Pancreas (tissue), 10 donors: ENCODE results near the gene PWWP2A. TPM values are rescaled to one million over a fixed set of nuclear protein-coding genes. Genes with fewer than 3 reads are reported as not detected.
"Not testable (repeated sequence)": the region's sequence is repeated elsewhere in the genome, so short reads cannot be mapped to it uniquely, and the experiment has no call there.

Experiments
- ATAC-seq, 4 donors: fragments of 200-7000 bp; cut with Tn5 transposase; one replicate each; pipeline versions ENCODE4 v1.8.0 to v1.9.1; 2020; ENCODE audit warnings: mild to moderate bottlenecking in 4 of 4, moderate library complexity in 4 of 4
- DNase-seq, 6 donors: peaks; one replicate each; pipeline ENCODE4 v3.0.0-alpha.2; 2020
- FAIRE-seq: peaks from 2 replicates; lab custom pipeline; 2012; peaks lifted over from hg19 to GRCh38; lab: Jason Lieb, UNC
- H3K27ac ChIP-seq, 4 donors: fragments of 200-600 bp; sonication (generic); 1 replicate in 3 of 4; 2 replicates in 1 of 4; pipeline versions ENCODE4 v1.5.0 to v1.8.0; 2020
- H3K27me3 ChIP-seq, 4 donors: fragments of 200-600 bp; one replicate each; pipeline ENCODE4 v1.8.0; 2021
- H3K36me3 ChIP-seq, 3 donors: fragments of 200-600 bp; sonication (generic) in 1 of 3; one replicate each; pipeline versions ENCODE4 v1.5.0 to v1.8.0; 2020 to 2021
- H3K4me1 ChIP-seq, 3 donors: fragments of 200-600 bp; one replicate each; pipeline ENCODE4 v1.8.0; 2021
- H3K4me3 ChIP-seq, 4 donors: fragments of 200-600 bp; sonication (generic) in 2 of 4; one replicate each; pipeline versions ENCODE4 v1.5.0 to v1.8.0; 2020 to 2021
- H3K9me3 ChIP-seq, 4 donors: fragments of 200-600 bp; one replicate each; pipeline ENCODE4 v1.8.0; 2021
- WGBS, 2 donors: extraction: QIAGEN DNeasy Blood & Tissue Kit; methylation state at CpG; one replicate each; pipeline ENCODE4 v1.1.7; 2013; 5-methylcytosine and 5-hydroxymethylcytosine counted together
- intact Hi-C, 3 donors: fragments of 100-400 bp; cut with DNase I; formaldehyde crosslinking; loops; one replicate each; pipeline versions ENCODE4 v1.11.1 to v1.14.2; 2022
- polyA plus RNA-seq, 2 donors: library from polyadenylated mRNA; stranded (reverse); fragments of 200-250 nt; gene quantifications; one replicate each; pipeline ENCODE4 v1.2.3, GENCODE V29; 2013
- total RNA-seq, 6 donors: library from RNA; stranded (reverse); fragmentation: NEBNext Ultra II Directional in 4 of 6; extraction: Animal tissue kit (Norgen Biotek cat#: 25700) in 4 of 6; gene quantifications; one replicate each; pipeline versions ENCODE4 v1.2.1 to v1.2.4, GENCODE V29; 2021 to 2023
- TF ChIP-seq, protein P1 (sequence below), 4 donors: fragments of 200-600 bp; sonication (generic) in 3 of 4; IDR thresholded peaks; one replicate each; pipeline versions ENCODE4 v1.5.0 to v1.8.0; 2021; ENCODE audit warnings: antibody characterized with exemption in 4 of 4
- donor health status: healthy with polysubstance abuse.
- donor health status: DM: no; HTN: no; CAD: no; lungs with moderate emphysema.
- donor health status: DM: no; HTN: no; CAD: no.
- donor health status: control.
- donor health status: control.
- donor health status: Bipolar disorder and iron deficiency.
- donor health status: DM: yes; HTN: yes; CAD: no.
- donor health status: DM: no; HTN: no; CAD: no.
- donor health status: DM: no; HTN: no; CAD: no.
- donor health status: DM: yes; HTN: yes; CAD: no.

The PWWP2A gene
- total and polyA plus RNA-seq, 8 donors = 7.9 to 14.5 (median 10.2) TPM

DNA sequence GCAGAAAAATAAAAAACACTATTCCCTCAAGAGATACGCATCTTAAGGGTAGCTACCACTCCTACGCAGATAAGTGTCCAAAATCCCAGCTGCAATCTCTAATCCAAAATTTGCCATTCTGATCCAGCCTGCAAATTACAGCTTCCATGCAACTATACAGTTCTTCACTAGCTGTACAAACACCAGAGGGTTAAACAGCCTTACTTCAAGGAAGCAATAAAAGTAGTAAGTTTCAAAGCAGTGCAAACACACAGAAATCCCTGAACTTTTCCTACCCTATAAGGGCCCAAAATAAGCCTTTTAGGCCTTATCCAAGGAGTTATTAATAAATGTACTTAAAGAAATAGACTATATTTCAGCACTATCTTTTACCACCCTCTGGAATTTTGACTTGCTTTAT is 39.5 kb downstream of the PWWP2A start:
- H3K27me3 ChIP-seq = no peaks in the 10 kb centered on the region
- H3K27ac ChIP-seq = no peak overlapping the region
- H3K36me3 ChIP-seq = no peaks in the 10 kb centered on the region
- TF ChIP-seq, protein P1, sequence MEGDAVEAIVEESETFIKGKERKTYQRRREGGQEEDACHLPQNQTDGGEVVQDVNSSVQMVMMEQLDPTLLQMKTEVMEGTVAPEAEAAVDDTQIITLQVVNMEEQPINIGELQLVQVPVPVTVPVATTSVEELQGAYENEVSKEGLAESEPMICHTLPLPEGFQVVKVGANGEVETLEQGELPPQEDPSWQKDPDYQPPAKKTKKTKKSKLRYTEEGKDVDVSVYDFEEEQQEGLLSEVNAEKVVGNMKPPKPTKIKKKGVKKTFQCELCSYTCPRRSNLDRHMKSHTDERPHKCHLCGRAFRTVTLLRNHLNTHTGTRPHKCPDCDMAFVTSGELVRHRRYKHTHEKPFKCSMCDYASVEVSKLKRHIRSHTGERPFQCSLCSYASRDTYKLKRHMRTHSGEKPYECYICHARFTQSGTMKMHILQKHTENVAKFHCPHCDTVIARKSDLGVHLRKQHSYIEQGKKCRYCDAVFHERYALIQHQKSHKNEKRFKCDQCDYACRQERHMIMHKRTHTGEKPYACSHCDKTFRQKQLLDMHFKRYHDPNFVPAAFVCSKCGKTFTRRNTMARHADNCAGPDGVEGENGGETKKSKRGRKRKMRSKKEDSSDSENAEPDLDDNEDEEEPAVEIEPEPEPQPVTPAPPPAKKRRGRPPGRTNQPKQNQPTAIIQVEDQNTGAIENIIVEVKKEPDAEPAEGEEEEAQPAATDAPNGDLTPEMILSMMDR (IDR thresholded peaks at IDR 0.05) = no peak
- H3K4me3 ChIP-seq = no peak overlapping the region
- WGBS, 2 donors = 94 to 98% methylated on average over 2 of the region's 2 CpGs
- no peak for DNase-seq
- no peak for ATAC-seq
- peaks cover 0 to 4% (median 0%) of the 10 kb centered on the region in 3 donors for H3K4me1 ChIP-seq
- H3K9me3 ChIP-seq = no peaks in the 10 kb centered on the region
- intact Hi-C loops = no loop called here
- FAIRE-seq = no peak

DNA sequence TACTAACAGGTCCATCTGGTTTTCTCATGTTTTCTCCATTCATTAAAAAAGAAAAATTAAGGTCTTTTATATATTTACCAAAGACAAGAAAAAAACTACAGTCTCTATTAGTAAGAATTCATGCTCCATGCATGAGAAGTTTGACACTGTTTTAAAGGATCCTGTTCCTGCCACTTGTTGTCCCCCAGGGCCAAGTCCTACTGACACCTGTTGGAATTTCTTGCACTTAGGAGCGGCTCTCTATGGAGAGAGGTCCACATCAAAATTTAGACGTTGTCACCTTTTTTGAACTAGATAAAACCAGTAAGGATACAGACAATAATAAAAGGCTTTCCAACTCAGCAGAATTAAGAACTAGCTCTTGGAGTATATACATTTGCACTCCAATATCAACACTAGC is 42.3 kb downstream of the PWWP2A start:
- intact Hi-C loops = no loop called here
- 67 to 72% methylated on average over 2 of the region's 2 CpGs for WGBS, 2 donors

DNA sequence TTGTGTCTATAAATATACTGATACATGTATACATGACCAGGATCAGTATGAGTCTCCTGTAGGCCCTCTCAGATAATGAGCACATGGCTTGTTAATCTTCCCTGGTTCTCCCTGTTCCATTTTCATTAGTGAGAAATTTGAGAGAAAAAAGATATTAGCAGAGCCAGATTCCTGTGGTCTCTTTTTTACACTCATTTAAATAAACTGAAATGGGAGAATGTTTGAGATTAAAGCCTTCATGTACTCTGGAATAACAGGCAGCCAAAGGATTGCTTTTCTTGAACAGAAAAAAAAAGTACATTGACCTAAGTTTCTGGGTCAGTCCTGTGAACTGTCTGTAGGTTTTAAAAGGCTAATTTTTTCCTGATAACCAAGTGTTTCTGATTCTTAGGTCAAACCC is 44.2 kb downstream of the PWWP2A start:
- TF ChIP-seq, protein P1 (IDR thresholded peaks at IDR 0.05) = no peak
- H3K27ac ChIP-seq = no peak overlapping the region
- intact Hi-C loops = no loop called here
- FAIRE-seq (no peak), ATAC-seq (no peak), DNase-seq (no peak)
- H3K4me1 ChIP-seq = no peaks in the 10 kb centered on the region
- no peak overlapping the region for H3K4me3 ChIP-seq
- H3K27me3 ChIP-seq = no peaks in the 10 kb centered on the region
- no peaks in the 10 kb centered on the region for H3K36me3 ChIP-seq
- no peaks in the 10 kb centered on the region for H3K9me3 ChIP-seq

More for the DNA sequence above, 42.3 kb downstream of the PWWP2A start:
- H3K4me3 ChIP-seq = no peak overlapping the region
- no peaks in the 10 kb centered on the region for H3K36me3 ChIP-seq
- TF ChIP-seq, protein P1 (IDR thresholded peaks at IDR 0.05) = no peak
- FAIRE-seq (no peak), DNase-seq (no peak), ATAC-seq (no peak)
- H3K27ac ChIP-seq = no peak overlapping the region
- H3K9me3 ChIP-seq = no peaks in the 10 kb centered on the region
- no peaks in the 10 kb centered on the region for H3K27me3 ChIP-seq
- no peaks in the 10 kb centered on the region for H3K4me1 ChIP-seq

DNA sequence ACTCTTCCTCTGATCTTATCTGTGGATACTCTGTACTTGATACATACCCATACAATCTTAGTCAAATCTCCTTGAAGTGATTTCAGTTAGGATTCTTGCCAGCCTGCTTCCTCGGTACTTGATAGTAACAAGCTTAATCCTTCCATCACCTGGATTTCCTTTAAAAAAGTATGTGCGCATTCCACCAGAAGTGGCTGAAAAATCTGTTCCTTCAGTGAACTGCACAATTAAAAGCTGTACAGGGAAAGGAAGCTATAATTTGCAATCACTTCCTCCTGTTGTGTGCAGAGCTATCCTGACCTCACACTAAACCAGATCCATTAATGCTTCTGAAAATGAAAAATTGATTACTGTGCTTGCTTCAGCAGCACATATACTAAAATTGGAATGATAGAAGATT is 47.3 kb downstream of the PWWP2A start:
- no peaks in the 10 kb centered on the region for H3K27me3 ChIP-seq
- H3K9me3 ChIP-seq = no peaks in the 10 kb centered on the region
- FAIRE-seq (no peak), DNase-seq (no peak), ATAC-seq (no peak)
- no peak overlapping the region for H3K27ac ChIP-seq
- WGBS, 2 donors = 79 to 83% methylated on average over 2 of the region's 2 CpGs
- H3K4me3 ChIP-seq = no peak overlapping the region
- TF ChIP-seq, protein P1 (IDR thresholded peaks at IDR 0.05) = no peak
- no peaks in the 10 kb centered on the region for H3K4me1 ChIP-seq
- intact Hi-C loops = no loop called here
- H3K36me3 ChIP-seq = no peaks in the 10 kb centered on the region

DNA sequence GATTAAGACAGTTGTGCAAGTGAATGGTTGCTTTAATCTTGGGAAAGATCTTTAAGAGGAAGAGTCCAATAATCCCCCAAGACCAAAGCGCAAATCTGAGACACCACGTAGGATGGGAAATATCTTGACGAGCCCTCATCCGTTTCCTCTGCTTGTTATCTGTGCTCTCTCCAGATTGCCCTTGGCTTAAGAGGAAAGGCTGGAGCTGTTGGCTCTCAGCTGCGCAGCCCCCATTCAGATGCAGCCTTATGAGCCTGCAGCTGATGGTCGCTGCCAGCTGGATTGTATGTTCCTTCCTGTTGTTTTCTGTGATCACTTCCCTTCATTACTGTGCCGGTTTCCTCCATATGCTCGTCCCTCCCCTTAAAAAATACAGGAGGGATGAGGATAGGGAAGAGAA is 47.7 kb downstream of the PWWP2A start:
- DNase-seq = no peak
- FAIRE-seq = no peak
- H3K4me1 ChIP-seq = no peaks in the 10 kb centered on the region
- no peaks in the 10 kb centered on the region for H3K27me3 ChIP-seq
- no peak overlapping the region for H3K27ac ChIP-seq
- intact Hi-C loops = no loop called here
- TF ChIP-seq, protein P1 (IDR thresholded peaks at IDR 0.05) = no peak
- H3K36me3 ChIP-seq = no peaks in the 10 kb centered on the region
- H3K9me3 ChIP-seq = no peaks in the 10 kb centered on the region
- no peak overlapping the region for H3K4me3 ChIP-seq
- peak in 3 of 4 donors; percentile 8 to 35 (median 17) for ATAC-seq
- 78 to 85% methylated on average over 8 of the region's 8 CpGs for WGBS, 2 donors

- peaks cover 4 to 16% (median 15%) of the 10 kb centered on the region in 3 donors for H3K4me1 ChIP-seq
- WGBS, 2 donors = 60 to 71% methylated on average over 5 of the region's 5 CpGs
- ATAC-seq, DNase-seq, H3K27ac ChIP-seq, H3K4me3 ChIP-seq, FAIRE-seq, H3K36me3 ChIP-seq, H3K9me3 ChIP-seq, intact Hi-C loops, H3K27me3 ChIP-seq: not testable (repeated sequence)
These were observed 50.1 kb downstream of the PWWP2A start for GRCh38 chr5:160069120-160069519.
